PC-3 (cell line): Measurements from ENCODE around the gene RAX2. TPM values are rescaled to one million over a fixed set of nuclear protein-coding genes. Genes with fewer than 3 reads are reported as not detected.
A peak's percentile ranks its signal among the peaks of the same experiment; 100 is the strongest.

Experiments used
- ATAC-seq: fragments of 200-7000 bp; cut with Tn5 transposase; 2 replicates; pipeline ENCODE4 v1.9.1; 2020; ENCODE audit warnings: mild to moderate bottlenecking, moderate library complexity
- BruUV-seq: library from RNA; stranded (reverse); fragments of 400-500 nt; replicated peaks from 2 replicates; lab custom pipeline; 2021; lab: Mats Ljungman, UMichigan
- CTCF ChIA-PET: fragments of 300-600 bp; sonication (Branson Sonifier 250); formaldehyde crosslinking; loops from one replicate; lab custom pipeline; 2022; ENCODE audit warnings: antibody characterized with exemption; lab: Charles Lee
- POLR2A ChIA-PET: fragments of 300-600 bp; sonication (Branson Sonifier 250); formaldehyde crosslinking; loops from one replicate; lab custom pipeline; 2022; ENCODE audit warnings: antibody characterized with exemption; ENCODE audit not compliant: unreplicated experiment; lab: Charles Lee
- DNase-seq: peaks from one replicate; pipeline ENCODE4 v3.0.0-alpha.2; 2015
- H2AFZ ChIP-seq: fragments of 300-600 bp; sonication (generic); 2 replicates; pipeline ENCODE4 v1.6.0; 2016; ENCODE audit warnings: antibody characterized with exemption, low read length
- H3F3A ChIP-seq: fragments of 300-600 bp; sonication (generic); one replicate; pipeline ENCODE4 v1.6.0; 2017; ENCODE audit warnings: antibody characterized with exemption, low read length, control low read depth, mild to moderate bottlenecking; ENCODE audit not compliant: unreplicated experiment
- H3K27ac ChIP-seq: fragments of 300-600 bp; sonication (generic); 2 replicates; pipeline ENCODE4 v1.5.1; 2016; ENCODE audit warnings: mild to moderate bottlenecking, low read length
- H3K27me3 ChIP-seq: fragments of 300-600 bp; sonication (generic); 2 replicates; pipeline ENCODE4 v1.6.1; 2016; ENCODE audit warnings: low read length, mixed read lengths
- H3K36me3 ChIP-seq: fragments of 300-600 bp; sonication (generic); 2 replicates; pipeline ENCODE4 v1.6.1; 2016; ENCODE audit warnings: low read depth, mixed run types, low read length, mixed read lengths
- H3K4me1 ChIP-seq: fragments of 300-600 bp; sonication (generic); 2 replicates; pipeline ENCODE4 v1.5.1; 2016; ENCODE audit warnings: low read length; ENCODE audit not compliant: insufficient read depth
- H3K4me2 ChIP-seq: fragments of 300-600 bp; sonication (generic); 2 replicates; pipeline ENCODE4 v1.6.0; 2016; ENCODE audit warnings: low read length
- H3K4me3 ChIP-seq: fragments of 300-600 bp; sonication (generic); 2 replicates; pipeline ENCODE4 v1.5.1; 2016; ENCODE audit warnings: mild to moderate bottlenecking, low read length, mixed read lengths
- H3K79me2 ChIP-seq: fragments of 300-600 bp; sonication (generic); 2 replicates; pipeline ENCODE4 v1.6.1; 2017; ENCODE audit warnings: low read length, mixed read lengths
- H3K9ac ChIP-seq: fragments of 300-600 bp; sonication (generic); 2 replicates; pipeline ENCODE4 v1.6.0; 2016; ENCODE audit warnings: mild to moderate bottlenecking, low read length
- H3K9me2 ChIP-seq: fragments of 300-600 bp; sonication (generic); replicated peaks from 2 replicates; pipeline ENCODE4 v1.6.1; 2016; ENCODE audit warnings: mixed run types, low read length, mixed read lengths
- H3K9me3 ChIP-seq: fragments of 300-600 bp; sonication (generic); 2 replicates; pipeline ENCODE4 v1.6.1; 2016; ENCODE audit warnings: low read length, mixed read lengths
- H4K20me1 ChIP-seq: fragments of 300-600 bp; sonication (generic); 2 replicates; pipeline ENCODE4 v1.6.1; 2016; ENCODE audit warnings: low read length, mixed read lengths
- CTCF ChIP-seq: fragments of 300-600 bp; sonication (generic); conservative IDR thresholded peaks from 2 replicates; pipeline ENCODE4 v1.5.1; 2017; ENCODE audit warnings: antibody characterized with exemption, low read depth, mild to moderate bottlenecking, low read length
- EZH2 ChIP-seq: fragments of 300-600 bp; sonication (generic); IDR thresholded peaks from one replicate; pipeline ENCODE4 v1.6.1; 2017; ENCODE audit warnings: antibody characterized with exemption, mild to moderate bottlenecking, low read length; ENCODE audit not compliant: unreplicated experiment
- EZH2phosphoT487 ChIP-seq: fragments of 300-600 bp; sonication (generic); IDR thresholded peaks from 2 replicates; pipeline ENCODE4 v1.6.1; 2018; ENCODE audit warnings: mild to moderate bottlenecking, antibody characterized with exemption, low read length, borderline replicate concordance
- intact Hi-C: fragments of 100-400 bp; cut with micrococcal nuclease; formaldehyde crosslinking; loops from 2 replicates; pipeline ENCODE4 v1.9.0; 2023
- total RNA-seq: library from RNA; depleted of rRNA; stranded (reverse); fragments of >200 nt; gene quantifications from 2 replicates; pipeline ENCODE4 v1.2.3, GENCODE V29; 2014

RAX2 gene
- total RNA-seq, 1 experiment from 2014 or later: not detected

- intact Hi-C loops: no loop called here
- no peak for TF ChIP-seq CTCF
- TF ChIP-seq EZH2: no peak
- no peak for TF ChIP-seq EZH2phosphoT487
- Histone ChIP-seq H3K79me2 (no peaks in the 10 kb centered on the region), H3K4me2 (no peak overlapping the region), H3K9me3 (no peaks in the 10 kb centered on the region), H2AFZ (no peak overlapping the region), H3K36me3 (no peaks in the 10 kb centered on the region), H3K4me3 (no peak overlapping the region), H3K4me1 (no peaks in the 10 kb centered on the region), H3K9ac (no peak overlapping the region), H3K27me3 (no peaks in the 10 kb centered on the region), H4K20me1 (no peaks in the 10 kb centered on the region), H3K27ac (no peak overlapping the region), H3K9me2 (no peaks in the 10 kb centered on the region), H3F3A (no peaks in the 10 kb centered on the region)
- ATAC-seq: no peak
- DNase-seq: no peak
- ChIA-PET POLR2A (no interaction called here), CTCF (no interaction called here)
- no TSS peak for BruUV-seq
Measured at GRCh38 chr19:3796358-3796757, 24.3 kb upstream of the RAX2 start.

- ChIA-PET POLR2A (interaction anchor here (0.5 kb wide), 1 partner anchor 38 kb away, joined by 3 read pairs; no protein-coding TSS in a partner anchor), CTCF (no interaction called here)
- Histone ChIP-seq H3K27ac (no peak overlapping the region), H3K79me2 (no peaks in the 10 kb centered on the region), H2AFZ (no peak overlapping the region), H4K20me1 (no peaks in the 10 kb centered on the region), H3K9me3 (no peaks in the 10 kb centered on the region), H3K27me3 (no peaks in the 10 kb centered on the region), H3K4me2 (no peak overlapping the region), H3K4me1 (no peaks in the 10 kb centered on the region), H3F3A (no peaks in the 10 kb centered on the region), H3K9me2 (no peaks in the 10 kb centered on the region), H3K36me3 (no peaks in the 10 kb centered on the region), H3K9ac (no peak overlapping the region), H3K4me3 (no peak overlapping the region)
- no peak for ATAC-seq
- no peak for DNase-seq
- intact Hi-C loops: no loop called here
- TF ChIP-seq EZH2phosphoT487 (no peak), EZH2 (no peak), CTCF (no peak)
- BruUV-seq: no TSS peak
Measured at GRCh38 chr19:3793799-3794198, 21.8 kb upstream of the RAX2 start.

- H3K27ac ChIP-seq: no peak overlapping the region
- no peaks in the 10 kb centered on the region for H3K27me3 ChIP-seq
- H3K4me1 ChIP-seq: no peaks in the 10 kb centered on the region
- intact Hi-C loops: no loop called here
- ChIA-PET CTCF (no interaction called here), POLR2A (no interaction called here)
- H3K36me3 ChIP-seq: no peaks in the 10 kb centered on the region
- H3K9ac ChIP-seq: no peak overlapping the region
- no peaks in the 10 kb centered on the region for H3K9me3 ChIP-seq
- no peak overlapping the region for H2AFZ ChIP-seq
- no peaks in the 10 kb centered on the region for H3K9me2 ChIP-seq
- no peaks in the 10 kb centered on the region for H3F3A ChIP-seq
- BruUV-seq: no TSS peak
- H3K79me2 ChIP-seq: no peaks in the 10 kb centered on the region
- H3K4me3 ChIP-seq: no peak overlapping the region
- H3K4me2 ChIP-seq: no peak overlapping the region
- DNase-seq (peak; percentile 4), ATAC-seq (no peak)
- no peaks in the 10 kb centered on the region for H4K20me1 ChIP-seq
- TF ChIP-seq CTCF (no peak), EZH2 (no peak), EZH2phosphoT487 (no peak)
Measured at GRCh38 chr19:3792114-3792513, 20.1 kb upstream of the RAX2 start.
